CD4-positive, alpha-beta T cell treated with Interleukin-12 subunit alpha and Interleukin-12 subunit beta, for 1 hour (primary cell): ENCODE measurements around the gene MARCHF5.

Experiments used
- DNase-seq: peaks from one replicate; pipeline ENCODE4 v3.0.0-alpha.2; 2020

The MARCHF5 gene, protein sequence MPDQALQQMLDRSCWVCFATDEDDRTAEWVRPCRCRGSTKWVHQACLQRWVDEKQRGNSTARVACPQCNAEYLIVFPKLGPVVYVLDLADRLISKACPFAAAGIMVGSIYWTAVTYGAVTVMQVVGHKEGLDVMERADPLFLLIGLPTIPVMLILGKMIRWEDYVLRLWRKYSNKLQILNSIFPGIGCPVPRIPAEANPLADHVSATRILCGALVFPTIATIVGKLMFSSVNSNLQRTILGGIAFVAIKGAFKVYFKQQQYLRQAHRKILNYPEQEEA

GRCh38 chr10:92290837-92291615 is at the start of gene MARCHF5, which contains the start of gene CPEB3:
Gene MARCHF5 (plus strand): TSS chr10:92291167. CDS start chr10:92291495, 328 bp downstream.
Gene CPEB3 (minus strand): TSS chr10:92291078. CDS start chr10:92240350, 50,728 bp downstream.
- DNase-seq: peak; percentile 94

GRCh38 chr10:92241501-92241900 is 49.5 kb upstream of the MARCHF5 start:
- DNase-seq: no peak

DNA sequence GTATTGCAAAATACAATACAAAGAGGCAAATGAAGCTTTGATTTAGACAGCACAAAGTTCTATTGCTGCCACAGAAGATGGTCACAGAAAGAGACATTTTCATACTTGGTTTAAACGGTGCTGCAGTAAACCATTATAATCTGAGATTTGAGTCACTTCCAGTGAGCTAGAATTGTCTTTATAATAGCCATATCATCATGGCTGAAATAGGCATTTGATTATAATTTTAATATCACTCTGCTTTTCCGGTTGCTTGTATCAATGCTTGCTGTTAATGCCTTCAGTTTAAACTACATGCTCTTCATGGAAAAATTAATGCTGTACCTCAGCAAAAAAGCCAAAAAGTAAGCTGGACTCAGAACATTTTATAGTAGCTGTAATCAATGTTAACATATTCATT is 48.6 kb upstream of the MARCHF5 start:
- no peak for DNase-seq

DNA sequence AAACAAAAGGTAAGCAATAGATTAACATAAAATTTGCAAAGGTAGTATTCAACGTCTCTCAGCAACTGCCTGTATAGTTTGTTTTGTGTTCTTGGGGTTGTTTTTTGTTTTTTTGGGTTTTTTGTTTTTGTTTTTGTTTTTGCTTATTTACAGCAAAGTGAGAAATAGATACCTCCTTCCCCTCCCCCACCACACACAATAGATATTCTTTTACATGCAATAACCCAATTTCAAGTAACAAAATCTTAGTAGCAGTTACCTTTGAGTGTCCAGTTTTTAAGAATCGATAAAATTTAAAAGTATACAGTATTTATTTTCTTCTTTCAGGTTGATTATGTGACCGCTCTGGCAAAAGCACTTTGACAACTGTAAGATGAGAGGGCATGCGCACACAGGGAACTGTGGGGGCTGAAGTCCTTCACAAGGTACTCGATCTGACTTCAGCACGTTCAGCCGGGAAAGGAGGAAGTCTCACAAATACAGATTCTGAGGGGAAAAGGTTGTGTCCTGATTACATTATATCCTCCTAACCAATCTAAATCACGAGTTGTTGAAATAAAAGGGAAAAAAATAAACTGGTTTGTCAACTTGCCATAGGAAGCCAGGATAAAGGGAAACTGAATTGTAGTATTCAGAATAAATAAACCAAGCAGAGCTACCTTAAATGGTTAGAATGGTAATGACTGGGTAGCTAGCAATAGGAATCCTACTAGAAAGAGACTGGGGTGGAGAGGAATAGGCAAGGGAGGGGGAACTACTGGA is 47.9 kb upstream of the MARCHF5 start:
- DNase-seq: peak; percentile 44

- no peak for DNase-seq
Observed at GRCh38 chr10:92244796-92245195, 46.2 kb upstream of the MARCHF5 start.

- DNase-seq: no peak
Observed at GRCh38 chr10:92248566-92248965, 42.4 kb upstream of the MARCHF5 start.

DNA sequence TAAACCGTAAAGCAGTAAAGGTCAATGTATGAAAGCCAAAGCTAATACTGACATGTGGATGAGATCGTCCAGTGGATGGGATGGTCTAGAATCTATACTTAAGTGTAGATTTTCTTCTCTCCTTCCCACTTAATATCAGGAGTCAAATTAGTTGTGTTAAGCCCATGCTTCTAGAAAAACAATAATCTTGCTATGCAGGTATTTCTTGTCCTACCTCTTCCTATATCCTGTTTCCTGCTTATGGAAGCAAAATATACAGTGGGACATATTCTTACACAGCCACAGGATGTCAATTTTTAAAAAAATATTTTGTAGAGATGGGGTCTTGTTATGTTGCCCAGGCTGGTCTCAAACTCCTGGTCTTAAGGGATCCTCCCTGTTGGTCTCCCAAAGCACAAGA is 27.6 kb upstream of the MARCHF5 start:
- DNase-seq: no peak

GRCh38 chr10:92264249-92264648 is 26.7 kb upstream of the MARCHF5 start:
- no peak for DNase-seq

GRCh38 chr10:92265687-92266258 is 25.2 kb upstream of the MARCHF5 start:
- no peak for DNase-seq

GRCh38 chr10:92267343-92267742 is 23.6 kb upstream of the MARCHF5 start:
- no peak for DNase-seq

DNA sequence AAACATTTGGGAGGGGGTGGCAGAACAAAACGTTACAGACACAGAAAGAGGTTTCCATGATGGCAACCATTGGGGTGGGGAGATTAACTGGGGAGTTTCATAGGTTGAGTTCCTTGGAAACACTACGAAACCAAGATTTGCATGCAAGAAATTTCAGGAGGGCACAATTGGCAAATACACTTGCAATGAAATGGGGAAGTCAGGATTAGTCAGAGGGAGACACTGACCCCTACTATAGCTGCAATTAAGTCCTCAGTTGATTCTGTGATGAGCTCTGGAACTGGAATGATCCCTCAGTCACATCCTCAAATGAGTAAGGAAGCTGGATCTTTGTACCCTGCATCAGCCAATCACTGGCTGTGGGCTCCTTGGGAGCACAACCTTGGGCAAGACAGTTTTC is 22.2 kb upstream of the MARCHF5 start:
- DNase-seq: no peak

GRCh38 chr10:92274071-92274470 is 16.9 kb upstream of the MARCHF5 start:
- DNase-seq: no peak

- no peak for DNase-seq
Observed at GRCh38 chr10:92278996-92279696, 11.8 kb upstream of the MARCHF5 start.

DNA sequence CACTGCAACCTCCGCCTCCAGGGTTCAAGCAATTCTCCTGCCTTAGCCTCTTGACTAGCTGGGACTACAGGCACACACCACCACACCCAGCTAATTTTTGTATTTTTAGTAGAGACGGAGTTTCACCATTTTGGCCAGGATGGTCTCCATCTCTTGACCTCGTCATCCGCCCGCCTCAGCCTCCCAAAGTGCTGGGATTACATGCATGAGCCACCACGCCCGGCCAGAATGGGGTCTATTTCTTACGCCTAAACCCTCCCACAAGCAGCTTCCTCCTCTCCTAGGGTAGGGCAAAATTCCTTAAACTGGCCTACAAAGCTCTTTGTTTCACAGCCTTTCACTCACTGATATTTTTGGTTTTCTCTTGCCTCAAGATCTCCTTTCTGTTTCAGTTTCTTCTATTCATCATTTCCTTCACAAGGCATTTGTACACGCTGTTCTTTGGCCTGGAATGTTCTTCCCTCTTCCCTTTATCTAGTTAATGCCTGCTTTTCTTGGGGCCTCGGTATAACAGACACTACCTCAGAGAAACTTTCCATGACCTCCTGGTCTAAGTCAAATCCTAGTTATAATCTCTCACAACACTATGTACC is 6.8 kb upstream of the MARCHF5 start:
- DNase-seq: no peak

GRCh38 chr10:92290076-92290836 is 711 bp upstream of the MARCHF5 start:
- peak; percentile 42 for DNase-seq

DNA sequence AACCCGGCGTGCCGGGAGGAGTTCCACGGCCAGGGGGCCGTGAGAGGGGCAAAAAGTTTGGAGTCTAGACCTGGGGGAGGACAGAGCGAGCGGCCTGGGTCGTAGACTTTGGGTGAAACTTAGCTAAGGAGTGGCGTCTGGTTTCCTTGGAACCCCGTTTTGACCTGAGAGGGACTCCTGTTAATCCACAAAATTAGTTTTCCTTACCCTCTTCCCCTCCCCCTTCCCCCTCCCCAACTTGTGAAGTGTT is 574 bp downstream of the MARCHF5 start:
- no peak for DNase-seq

GRCh38 chr10:92291921-92292845 is 1.2 kb downstream of the MARCHF5 start:
- DNase-seq: peak; percentile 57

DNA sequence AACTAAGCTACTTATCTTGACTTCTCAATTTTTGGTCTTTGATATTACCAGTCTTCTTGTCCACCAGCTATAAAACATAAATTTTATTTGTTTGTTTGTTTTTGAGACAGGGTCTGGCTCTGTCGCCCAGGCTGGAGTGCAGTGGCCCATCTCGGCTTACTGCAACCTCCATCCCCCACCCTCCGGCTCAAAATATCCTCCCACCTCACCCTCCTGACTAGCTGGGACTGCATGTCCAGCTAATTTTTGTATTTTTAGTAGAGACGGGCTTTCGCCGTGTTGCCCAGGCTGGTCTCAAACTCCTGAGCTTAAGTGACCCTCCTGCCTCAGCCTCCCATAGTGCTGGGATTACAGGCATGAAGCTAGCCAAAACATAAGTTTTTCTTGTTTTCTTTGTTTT is 7.5 kb downstream of the MARCHF5 start:
- no peak for DNase-seq

DNA sequence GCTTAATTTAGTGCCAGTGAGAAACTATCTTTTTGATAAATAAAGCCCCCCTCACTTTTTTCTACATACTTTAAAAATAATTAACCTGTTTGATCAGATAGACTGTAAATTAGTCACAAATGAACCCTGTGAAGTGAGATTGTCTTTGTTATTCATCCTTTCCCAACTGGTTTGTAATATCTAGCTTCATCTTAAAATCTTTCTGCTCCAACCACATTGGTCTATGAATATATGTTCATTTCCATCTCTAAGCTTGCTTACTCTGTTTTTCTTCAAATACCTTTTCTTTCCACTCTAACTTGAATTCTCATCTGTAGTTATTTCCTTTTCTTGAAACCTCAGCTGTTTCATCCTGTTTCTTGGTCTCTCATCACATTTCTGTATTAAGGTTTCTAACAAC is 12.1 kb downstream of the MARCHF5 start:
- no peak for DNase-seq

DNA sequence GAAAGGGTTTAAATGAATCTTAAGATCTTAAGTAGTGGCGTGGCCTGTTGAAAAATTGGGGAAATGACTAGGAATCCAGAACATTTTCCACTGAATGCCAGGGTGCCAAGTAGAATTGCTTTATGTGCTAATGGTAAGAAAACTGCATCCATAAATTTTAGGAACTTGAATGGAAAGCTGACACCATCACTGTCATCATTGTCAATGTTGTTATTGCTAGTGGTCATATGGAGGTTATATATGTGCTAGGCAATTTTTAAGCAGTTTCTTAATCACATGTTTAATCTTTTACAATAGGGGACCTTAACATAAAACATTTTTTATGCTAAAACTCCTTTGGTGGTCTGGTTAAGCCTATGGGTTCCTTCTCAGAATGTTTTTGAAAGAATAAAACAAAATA is 13.1 kb downstream of the MARCHF5 start:
- no peak for DNase-seq
